HL-60 (cell line): ENCODE data around the gene PRPF6.

ENCODE experiments used
- POLR2AphosphoS5 ChIP-seq: IDR thresholded peaks from 2 replicates; pipeline ENCODE4 v1.6.1; 2012; ENCODE audit warnings: low read depth
- REST ChIP-seq: IDR thresholded peaks from 2 replicates; pipeline ENCODE4 v1.6.1; 2012; ENCODE audit warnings: low read depth; ENCODE audit not compliant: insufficient replicate concordance
- SPI1 ChIP-seq: IDR thresholded peaks from 2 replicates; pipeline ENCODE4 v1.6.1; 2012; ENCODE audit warnings: low read depth, mild to moderate bottlenecking, borderline replicate concordance
- TF ChIP-seq, protein P1 (sequence below): IDR thresholded peaks from one replicate; pipeline ENCODE4 v1.5.1; 2011; ENCODE audit warnings: low read length, control low read depth, inconsistent platforms; ENCODE audit not compliant: insufficient read depth

GRCh38 chr20:64049878-64050260, 68.9 kb downstream of the PRPF6 start:
- TF ChIP-seq, protein P1, sequence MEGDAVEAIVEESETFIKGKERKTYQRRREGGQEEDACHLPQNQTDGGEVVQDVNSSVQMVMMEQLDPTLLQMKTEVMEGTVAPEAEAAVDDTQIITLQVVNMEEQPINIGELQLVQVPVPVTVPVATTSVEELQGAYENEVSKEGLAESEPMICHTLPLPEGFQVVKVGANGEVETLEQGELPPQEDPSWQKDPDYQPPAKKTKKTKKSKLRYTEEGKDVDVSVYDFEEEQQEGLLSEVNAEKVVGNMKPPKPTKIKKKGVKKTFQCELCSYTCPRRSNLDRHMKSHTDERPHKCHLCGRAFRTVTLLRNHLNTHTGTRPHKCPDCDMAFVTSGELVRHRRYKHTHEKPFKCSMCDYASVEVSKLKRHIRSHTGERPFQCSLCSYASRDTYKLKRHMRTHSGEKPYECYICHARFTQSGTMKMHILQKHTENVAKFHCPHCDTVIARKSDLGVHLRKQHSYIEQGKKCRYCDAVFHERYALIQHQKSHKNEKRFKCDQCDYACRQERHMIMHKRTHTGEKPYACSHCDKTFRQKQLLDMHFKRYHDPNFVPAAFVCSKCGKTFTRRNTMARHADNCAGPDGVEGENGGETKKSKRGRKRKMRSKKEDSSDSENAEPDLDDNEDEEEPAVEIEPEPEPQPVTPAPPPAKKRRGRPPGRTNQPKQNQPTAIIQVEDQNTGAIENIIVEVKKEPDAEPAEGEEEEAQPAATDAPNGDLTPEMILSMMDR, result no peak
- no peak for TF ChIP-seq SPI1
- TF ChIP-seq POLR2AphosphoS5, result no peak
- TF ChIP-seq REST, result no peak
